Omental fat pad (tissue), 4 donors: ENCODE data around the gene FAIM2. TPM values are rescaled to one million over a fixed set of nuclear protein-coding genes. Genes with fewer than 3 reads are reported as not detected.

Experiments
- ATAC-seq: fragments of 150-250 bp; one replicate; pipeline ENCODE4 v1.9.1; 2016; ENCODE audit warnings: mild to moderate bottlenecking, moderate library complexity; ENCODE audit not compliant: low FRiP score
- DNase-seq: peaks from one replicate; pipeline ENCODE4 v3.0.0-alpha.2; 2019; ENCODE audit warnings: low spot score
- CTCF ChIP-seq, 3 donors: fragments of 450-650 bp; IDR thresholded peaks; one replicate each; pipeline ENCODE4 v1.5.1; 2016 to 2017; ENCODE audit warnings: antibody characterized with exemption in 3 of 3, mild to moderate bottlenecking in 3 of 3, moderate library complexity in 2 of 3
- total RNA-seq, 4 donors: library from RNA; depleted of rRNA; stranded (reverse); fragments of >200 nt; gene quantifications; one replicate each; pipeline ENCODE4 v1.1.0, GENCODE V29; 2016

Gene FAIM2
- total RNA-seq, 4 donors from 2014 or later = 0.36 to 6.1 (median 3.1) TPM

GRCh38 chr12:49910331-49911212 is 6.9 kb upstream of the FAIM2 start:
- ATAC-seq (no peak), DNase-seq (no peak)
- no peak for TF ChIP-seq CTCF (IDR thresholded peaks at IDR 0.05)

- ATAC-seq (peak; percentile 84), DNase-seq (no peak)
- TF ChIP-seq CTCF (IDR thresholded peaks at IDR 0.05) = no peak
Observed at GRCh38 chr12:49909826-49910225, 6.1 kb upstream of the FAIM2 start.

GRCh38 chr12:49909356-49909755 is 5.7 kb upstream of the FAIM2 start:
- TF ChIP-seq CTCF (IDR thresholded peaks at IDR 0.05) = no peak
- DNase-seq (no peak), ATAC-seq (peak; percentile 12)

- ATAC-seq = no peak
- TF ChIP-seq CTCF (IDR thresholded peaks at IDR 0.05) = no peak
- DNase-seq = no peak
Observed at GRCh38 chr12:49907352-49907751, 3.7 kb upstream of the FAIM2 start.

- DNase-seq (no peak), ATAC-seq (no peak)
- no peak for TF ChIP-seq CTCF (IDR thresholded peaks at IDR 0.05)
Observed at GRCh38 chr12:49905718-49906314, 2.1 kb upstream of the FAIM2 start.

- TF ChIP-seq CTCF (IDR thresholded peaks at IDR 0.05) = no peak
- ATAC-seq (no peak), DNase-seq (no peak)
Observed at GRCh38 chr12:49904601-49905000, 901 bp upstream of the FAIM2 start.

- DNase-seq (no peak), ATAC-seq (no peak)
Observed at GRCh38 chr12:49903351-49903699, 375 bp downstream of the FAIM2 start.

More at GRCh38 chr12:49903351-49903699, 375 bp downstream of the FAIM2 start:
- no peak for TF ChIP-seq CTCF (IDR thresholded peaks at IDR 0.05)
